Inferior parietal cortex (tissue), 1 donor: ENCODE results near the gene CALCOCO2.
A peak's percentile ranks its signal among the peaks of the same experiment; 100 is the strongest.
"Not testable (repeated sequence)": the region's sequence is repeated elsewhere in the genome, so short reads cannot be mapped to it uniquely, and the experiment has no call there.

Experiments used
- DNase-seq: peaks from one replicate; pipeline ENCODE4 v3.0.0-alpha.2; 2016; ENCODE audit errors: extremely low spot score

The CALCOCO2 gene

DNA sequence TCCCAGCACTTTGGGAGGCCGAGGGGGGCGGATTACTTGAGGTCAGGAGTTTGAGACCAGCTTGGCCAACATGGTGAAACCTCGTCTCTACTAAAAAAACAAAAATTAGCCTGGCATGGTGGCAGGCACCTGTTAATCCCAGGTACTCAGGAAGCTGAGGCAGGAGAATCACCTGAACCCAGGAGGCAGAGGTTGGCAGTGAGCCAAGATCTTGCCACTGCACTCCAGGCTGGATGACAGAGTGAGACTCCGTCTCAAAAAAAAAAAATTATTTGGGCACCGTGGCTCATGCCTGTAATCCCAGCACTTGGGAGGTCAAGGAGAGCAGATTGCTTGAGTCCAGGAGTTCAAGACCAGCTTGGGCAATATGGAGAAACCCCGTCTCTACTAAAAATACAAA lies 9.9 kb upstream of the CALCOCO2 start:
- not testable (repeated sequence) for DNase-seq

DNA sequence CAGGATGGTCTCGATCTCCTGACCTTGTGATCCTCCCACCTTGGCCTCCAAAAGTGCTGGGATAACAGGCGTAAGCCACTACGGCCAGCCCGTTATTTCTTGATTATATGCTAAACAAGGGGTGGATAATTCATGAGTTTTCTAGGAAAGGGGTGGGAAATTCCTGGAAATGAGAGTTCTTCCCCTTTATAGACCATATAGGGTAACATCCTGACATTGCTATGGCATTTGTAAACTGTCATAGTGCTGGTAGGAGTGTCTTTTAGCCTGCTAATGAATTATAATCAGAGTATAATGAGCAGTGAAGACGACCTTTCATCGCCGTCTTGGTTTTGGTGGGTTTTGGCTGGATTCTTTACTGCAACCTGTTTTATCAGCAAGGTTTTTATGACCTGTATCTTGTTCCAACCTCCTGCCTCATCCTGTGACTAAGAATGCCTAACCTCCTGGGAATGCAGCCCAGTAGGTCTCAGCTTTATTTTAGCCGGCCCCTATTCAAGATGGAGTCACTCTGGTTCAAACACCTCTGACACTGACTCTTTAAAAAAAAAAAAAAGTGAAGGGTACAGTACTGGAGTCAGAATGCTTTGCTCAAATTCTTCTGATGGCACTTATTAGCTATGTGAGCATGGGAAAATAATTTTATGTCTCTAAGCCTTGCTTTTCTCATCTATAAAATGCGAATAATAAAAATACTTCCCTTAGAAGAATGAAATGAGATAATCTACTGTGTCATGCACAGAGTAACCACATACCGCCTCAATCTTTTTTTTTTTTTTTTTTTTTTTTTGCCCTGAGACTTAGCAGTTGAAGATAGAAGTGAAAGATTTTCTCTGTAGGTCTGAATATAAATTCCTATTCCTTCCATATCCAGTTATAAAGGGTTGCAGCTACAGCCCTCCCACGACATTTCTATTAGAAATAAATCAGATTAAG lies 5.1 kb upstream of the CALCOCO2 start:
- no peak for DNase-seq

DNA sequence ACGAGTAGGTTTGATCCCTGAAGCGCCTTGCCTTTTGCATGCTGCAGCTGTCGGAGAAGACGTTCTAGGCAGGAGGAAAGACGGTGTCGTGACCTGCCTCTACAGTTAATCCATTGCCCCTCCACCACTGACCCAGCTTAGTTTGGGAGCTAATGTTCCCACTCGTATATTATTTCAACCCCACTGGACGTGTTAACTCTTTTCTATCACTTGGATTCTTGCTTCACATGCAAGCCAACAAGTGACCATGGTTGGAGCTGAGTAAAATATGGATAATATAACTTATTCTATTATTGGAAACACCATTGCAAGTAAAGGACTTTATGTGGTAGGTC lies 681 bp downstream of the CALCOCO2 start:
- no peak for DNase-seq

DNA sequence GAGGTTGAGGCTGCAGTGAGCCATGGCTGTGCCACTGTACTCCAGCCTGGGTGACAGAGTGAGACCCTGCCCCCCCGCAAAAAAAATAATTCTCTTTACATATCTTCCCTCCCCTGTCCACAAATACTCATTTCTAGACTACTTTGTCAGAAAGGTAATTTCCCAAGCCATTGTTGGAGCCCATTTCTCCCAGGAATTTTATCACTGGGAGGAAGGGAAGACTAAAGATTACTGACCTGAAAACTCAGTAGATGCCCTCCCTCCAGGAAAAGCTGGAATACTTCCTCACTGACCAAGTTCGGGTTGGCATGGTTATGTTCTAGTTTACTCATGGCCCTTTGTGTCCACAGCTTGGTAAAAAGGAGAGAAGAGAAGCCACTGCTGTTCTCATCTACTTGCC lies 4.1 kb downstream of the CALCOCO2 start:
- no peak for DNase-seq

DNA sequence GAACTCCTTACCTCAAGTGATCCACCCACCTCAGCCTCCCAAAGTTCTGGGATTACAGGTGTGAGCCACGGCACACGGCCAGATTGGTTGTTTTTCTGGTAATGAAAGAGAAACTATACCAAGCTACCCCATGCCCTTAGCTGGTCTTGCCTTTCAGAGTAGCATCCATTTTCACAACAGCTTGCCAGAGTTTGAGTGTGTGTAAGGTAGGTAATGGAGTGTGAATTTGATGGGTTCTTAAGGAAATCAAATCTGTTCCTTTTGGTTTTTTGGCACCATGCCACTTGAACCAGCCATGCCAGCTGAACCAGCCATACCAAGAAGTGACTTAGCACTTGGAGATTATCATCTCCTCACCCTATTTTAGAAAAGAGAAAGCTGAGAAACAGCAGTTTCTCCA lies 5.1 kb downstream of the CALCOCO2 start:
- DNase-seq, result no peak

GRCh38 chr17:48837458-48837857 lies 6.6 kb downstream of the CALCOCO2 start:
- DNase-seq, result not testable (repeated sequence)

DNA sequence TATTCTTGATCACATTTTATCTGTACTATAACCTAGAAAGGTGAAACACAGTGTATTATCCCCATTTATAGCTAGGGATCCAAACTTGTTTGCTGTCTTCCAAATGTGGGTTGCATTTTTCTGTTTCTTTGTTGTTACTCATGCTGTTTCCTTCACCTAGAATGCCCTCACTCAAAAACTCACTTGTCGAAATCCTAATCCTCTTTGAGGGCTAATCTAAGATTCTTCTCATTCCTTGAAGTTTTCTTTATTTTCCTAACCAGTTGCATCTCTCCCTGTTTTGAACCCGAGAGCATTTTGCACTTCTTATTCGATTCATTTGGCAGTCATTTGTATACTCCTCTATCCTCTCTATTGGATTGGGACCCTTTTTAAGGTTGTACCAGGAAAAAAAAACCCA lies 9.6 kb downstream of the CALCOCO2 start:
- no peak for DNase-seq

DNA sequence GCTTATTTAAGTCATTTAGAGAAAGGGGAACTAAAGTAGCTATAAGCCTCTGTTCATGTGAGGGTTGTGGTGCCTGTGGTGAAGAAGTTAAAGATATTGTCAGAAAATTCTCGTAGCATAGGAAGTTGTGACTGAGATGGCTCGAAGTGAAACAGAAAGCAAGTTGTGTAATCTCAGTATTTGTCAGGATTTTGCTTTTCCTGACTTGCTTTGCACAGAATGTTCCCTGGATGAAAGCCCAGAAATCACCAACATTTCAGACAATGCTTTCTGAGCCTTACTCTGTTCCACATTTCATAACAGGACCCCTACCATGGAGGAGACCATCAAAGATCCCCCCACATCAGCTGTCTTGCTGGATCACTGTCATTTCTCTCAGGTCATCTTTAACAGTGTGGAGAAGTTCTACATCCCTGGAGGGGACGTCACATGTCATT lies 10.6 kb downstream of the CALCOCO2 start:
- peak; percentile 82 for DNase-seq

GRCh38 chr17:48842746-48843145 lies 11.9 kb downstream of the CALCOCO2 start:
- DNase-seq, result no peak

GRCh38 chr17:48843187-48843900 lies 12.5 kb downstream of the CALCOCO2 start:
- DNase-seq, result peak; percentile 24

DNA sequence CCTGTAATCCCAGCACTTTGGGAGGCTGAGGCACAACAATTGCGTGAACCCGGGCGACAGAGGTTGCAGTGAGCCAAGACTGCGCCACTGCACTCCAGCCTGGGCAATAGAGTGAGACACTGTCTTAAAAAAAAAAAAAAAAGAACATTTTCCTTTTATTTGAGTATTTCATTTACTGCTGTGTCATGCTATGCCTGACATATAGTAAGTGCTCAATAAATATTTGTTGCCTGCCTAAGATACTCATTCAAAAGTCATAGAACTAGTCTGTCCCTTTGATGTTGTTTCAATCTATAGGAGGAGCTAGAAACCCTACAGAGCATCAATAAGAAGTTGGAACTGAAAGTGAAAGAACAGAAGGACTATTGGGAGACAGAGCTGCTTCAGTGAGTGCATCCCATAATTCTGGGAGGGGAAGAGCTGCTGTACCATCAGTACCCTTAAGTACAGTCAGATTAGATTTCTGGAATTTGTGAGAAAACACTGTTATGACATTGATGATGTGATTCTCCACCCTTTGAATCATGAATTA lies 20.0 kb downstream of the CALCOCO2 start:
- DNase-seq, result no peak

GRCh38 chr17:48854774-48855476 lies 24.1 kb downstream of the CALCOCO2 start:
- no peak for DNase-seq

DNA sequence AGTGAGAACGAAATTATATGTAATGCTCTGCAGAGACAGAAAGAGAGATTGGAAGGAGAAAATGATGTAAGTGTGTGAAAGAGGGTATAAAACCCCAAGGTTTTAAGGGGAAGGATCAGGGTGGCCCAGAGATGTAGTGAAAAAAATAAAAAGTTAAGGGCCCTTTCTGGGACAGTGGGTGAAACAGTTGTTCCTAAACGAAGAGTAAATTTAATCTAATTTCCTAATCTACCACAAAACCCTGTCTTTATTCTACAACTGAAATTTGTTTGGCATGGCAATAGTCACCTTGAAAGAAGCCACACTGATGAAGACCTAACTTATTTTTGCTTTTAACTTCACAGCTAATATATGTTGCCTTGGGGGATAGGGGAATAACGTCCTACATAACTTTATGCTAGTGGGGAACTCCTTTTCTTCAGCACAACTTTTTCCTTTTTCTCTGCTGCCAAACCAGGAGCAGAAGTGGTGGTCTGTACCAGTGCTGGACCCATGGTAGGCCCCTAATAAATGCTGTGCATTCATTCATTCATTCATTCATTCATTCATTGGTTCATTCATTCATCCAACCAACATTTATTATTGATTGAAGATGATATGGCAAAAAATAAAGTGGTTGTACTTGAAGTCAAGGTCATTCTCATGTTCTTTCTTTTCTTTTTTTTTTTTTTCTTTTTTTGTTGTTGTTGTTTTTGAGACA lies 25.4 kb downstream of the CALCOCO2 start:
- DNase-seq, result no peak

GRCh38 chr17:48860034-48860433 lies 29.2 kb downstream of the CALCOCO2 start:
- DNase-seq, result no peak

GRCh38 chr17:48860456-48860855 lies 29.6 kb downstream of the CALCOCO2 start:
- DNase-seq, result no peak

GRCh38 chr17:48868916-48869500 lies 38.2 kb downstream of the CALCOCO2 start:
- DNase-seq, result no peak

DNA sequence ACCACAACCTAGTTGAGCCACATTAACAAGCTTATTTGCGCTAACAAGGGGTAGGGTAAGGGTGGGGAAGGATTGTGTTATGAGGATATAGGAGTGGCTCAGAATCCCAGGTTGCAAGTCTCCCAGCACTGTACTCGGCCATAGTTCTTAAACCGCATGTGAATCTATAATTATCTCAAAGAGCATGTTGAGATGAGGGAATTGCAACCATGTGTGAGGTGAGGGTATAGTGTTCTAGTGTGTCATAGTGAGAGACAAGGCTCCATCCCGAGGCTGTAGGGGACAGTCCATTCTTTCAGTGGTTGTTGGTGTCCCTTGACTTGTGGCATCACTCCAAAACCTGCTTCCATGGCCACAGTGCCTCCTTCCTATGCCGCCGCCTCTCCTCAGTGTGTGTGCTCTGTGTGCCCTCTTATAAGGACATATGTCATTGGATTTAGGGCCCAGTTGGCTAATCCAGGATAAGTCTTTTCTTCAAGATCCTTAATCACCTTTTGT lies 39.0 kb downstream of the CALCOCO2 start:
- no peak for DNase-seq

DNA sequence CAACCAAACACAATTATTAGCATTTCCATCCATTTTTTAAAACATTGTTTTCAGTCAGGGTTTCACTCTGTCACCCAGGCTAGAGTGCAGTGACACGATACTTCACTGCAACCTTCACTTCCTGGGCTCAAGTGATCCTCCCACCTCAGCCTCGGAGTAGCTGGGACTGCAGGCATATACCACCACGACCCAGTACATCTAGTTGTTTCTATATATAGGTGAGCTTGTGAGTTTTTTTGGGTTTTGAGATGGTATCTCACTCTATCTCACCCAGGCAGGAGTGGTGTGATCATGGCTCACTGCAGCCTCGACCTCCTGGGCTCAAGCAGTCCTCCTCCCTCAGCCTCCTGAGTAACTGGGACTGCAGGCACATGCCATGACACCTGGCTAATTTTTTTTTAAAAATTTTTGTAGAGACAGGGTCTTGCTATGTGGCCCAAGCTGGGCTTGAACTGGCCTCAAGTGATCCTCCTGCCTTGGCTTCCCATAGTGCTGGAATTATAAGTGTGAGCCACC lies 40.3 kb downstream of the CALCOCO2 start:
- DNase-seq, result no peak

DNA sequence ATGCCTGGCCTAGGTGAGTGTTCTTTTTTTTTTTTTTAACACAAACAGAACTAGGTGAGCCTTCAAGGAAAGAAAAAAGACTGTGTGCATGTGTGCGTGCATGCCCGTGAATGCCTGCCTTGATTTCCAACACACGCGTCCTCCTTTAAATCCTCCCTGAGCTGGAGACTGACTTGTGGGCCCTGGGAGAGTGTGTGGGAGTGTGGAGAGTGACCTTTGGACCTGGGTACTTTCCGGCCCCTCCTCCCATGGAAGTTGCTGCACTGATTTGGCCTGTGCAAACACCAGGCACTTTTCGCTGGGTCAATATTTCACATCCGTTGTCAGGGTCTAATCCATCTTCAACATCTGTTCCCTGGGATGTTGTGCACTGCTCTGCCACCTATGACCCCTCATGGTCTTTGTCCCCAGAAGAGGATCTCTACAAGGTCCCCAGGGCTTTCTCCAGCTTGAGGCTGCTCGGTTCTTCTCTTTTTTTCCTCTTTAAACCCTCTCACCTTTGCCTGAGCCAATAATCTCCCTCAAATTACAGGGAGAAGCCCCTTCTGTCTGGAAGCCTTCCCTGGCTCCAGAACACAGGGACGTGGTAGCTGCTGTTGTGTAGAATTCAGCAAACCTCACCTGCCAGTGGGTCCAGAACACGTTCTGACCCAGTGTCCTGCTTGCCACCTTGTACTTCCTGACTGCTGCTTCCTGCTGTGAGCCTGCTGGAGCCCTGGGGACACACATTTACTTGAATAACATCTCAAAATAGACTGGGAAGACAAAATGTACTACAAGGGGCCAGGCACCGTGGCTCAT lies 40.9 kb downstream of the CALCOCO2 start:
- no peak for DNase-seq

DNA sequence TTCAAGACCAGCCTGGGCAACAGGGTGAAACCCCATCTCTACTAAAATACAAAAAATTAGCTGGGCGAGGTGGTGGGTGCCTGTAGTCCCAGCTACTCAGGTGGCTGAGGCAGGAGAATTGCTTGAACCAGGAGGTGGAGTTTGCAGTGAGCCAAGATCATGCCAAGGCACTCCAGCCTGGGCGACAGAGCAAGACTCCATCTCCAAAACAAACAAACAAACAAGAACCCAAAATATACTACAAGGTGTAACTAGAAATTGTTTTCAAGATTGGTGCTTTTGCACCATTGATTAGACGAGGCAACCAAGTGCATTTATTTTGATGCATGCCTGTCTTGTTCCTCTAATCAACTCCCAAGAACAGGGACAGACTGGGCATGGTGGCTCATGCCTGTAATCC lies 41.6 kb downstream of the CALCOCO2 start:
- DNase-seq, result not testable (repeated sequence)
